GM13976 (cell line): ENCODE measurements around the gene ERN1.

Experiments used
- DNase-seq: peaks from one replicate; pipeline ENCODE4 v3.0.0; 2012; ENCODE audit warnings: low spot score
- in situ Hi-C: fragments of 300-500 bp; cut with MboI; formaldehyde crosslinking; loops from one replicate; pipeline ENCODE4 v1.12.0; 2022; ENCODE audit warnings: low sequenced_read_pairs, mixed read lengths, inconsistent platforms; ENCODE audit not compliant: unreplicated experiment
- TF ChIP-seq, protein P1 (sequence below): IDR thresholded peaks from 2 replicates; pipeline ENCODE4 v1.5.1; 2012; ENCODE audit warnings: borderline replicate concordance, mild to moderate bottlenecking; ENCODE audit not compliant: insufficient read depth; ENCODE audit errors: extremely low read depth, missing control alignments, control extremely low read depth

The ERN1 gene

DNA sequence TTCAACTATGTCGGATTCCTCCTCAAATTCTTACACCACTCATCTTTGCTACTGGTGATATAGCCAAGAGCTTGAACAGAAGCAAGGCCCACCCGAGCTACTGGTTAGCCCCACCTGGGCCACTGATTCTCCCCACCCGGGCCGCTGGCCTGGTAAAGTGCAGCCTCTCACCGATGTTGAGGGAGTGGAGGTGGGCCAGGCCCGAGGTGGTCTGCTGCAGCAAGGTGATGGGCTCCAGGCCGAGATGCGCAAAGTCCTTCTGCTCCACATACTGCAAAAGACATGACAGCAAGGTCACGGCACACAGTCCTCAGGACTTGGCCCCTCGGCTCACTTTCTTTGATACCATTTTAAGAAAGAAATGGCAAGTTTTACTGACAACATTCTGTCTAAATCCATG, 76.8 kb downstream of the ERN1 start:
- no peak for DNase-seq
- in situ Hi-C loops, result no loop called here
- TF ChIP-seq, protein P1, sequence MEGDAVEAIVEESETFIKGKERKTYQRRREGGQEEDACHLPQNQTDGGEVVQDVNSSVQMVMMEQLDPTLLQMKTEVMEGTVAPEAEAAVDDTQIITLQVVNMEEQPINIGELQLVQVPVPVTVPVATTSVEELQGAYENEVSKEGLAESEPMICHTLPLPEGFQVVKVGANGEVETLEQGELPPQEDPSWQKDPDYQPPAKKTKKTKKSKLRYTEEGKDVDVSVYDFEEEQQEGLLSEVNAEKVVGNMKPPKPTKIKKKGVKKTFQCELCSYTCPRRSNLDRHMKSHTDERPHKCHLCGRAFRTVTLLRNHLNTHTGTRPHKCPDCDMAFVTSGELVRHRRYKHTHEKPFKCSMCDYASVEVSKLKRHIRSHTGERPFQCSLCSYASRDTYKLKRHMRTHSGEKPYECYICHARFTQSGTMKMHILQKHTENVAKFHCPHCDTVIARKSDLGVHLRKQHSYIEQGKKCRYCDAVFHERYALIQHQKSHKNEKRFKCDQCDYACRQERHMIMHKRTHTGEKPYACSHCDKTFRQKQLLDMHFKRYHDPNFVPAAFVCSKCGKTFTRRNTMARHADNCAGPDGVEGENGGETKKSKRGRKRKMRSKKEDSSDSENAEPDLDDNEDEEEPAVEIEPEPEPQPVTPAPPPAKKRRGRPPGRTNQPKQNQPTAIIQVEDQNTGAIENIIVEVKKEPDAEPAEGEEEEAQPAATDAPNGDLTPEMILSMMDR, result no peak

DNA sequence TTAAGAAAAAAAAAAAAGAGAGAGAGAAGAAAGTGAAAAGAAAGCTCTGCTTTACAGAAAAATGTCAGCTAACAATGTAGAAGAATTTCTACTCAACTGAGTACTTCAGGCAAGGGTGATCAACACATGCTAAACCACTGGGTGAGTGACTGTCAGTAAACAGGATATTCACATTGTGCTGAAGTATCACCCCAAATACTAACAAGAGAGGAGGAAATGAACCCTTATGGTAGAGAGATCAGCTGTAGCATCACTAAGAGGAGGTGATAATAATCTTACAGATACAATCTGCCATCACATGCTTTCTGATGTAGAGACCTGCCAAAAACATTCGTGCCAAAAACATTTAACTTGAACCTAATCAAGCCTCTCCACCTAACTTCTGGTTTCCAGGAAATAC, 78.8 kb downstream of the ERN1 start:
- in situ Hi-C loops, result no loop called here
- no peak for DNase-seq
- TF ChIP-seq, protein P1, result no peak

DNA sequence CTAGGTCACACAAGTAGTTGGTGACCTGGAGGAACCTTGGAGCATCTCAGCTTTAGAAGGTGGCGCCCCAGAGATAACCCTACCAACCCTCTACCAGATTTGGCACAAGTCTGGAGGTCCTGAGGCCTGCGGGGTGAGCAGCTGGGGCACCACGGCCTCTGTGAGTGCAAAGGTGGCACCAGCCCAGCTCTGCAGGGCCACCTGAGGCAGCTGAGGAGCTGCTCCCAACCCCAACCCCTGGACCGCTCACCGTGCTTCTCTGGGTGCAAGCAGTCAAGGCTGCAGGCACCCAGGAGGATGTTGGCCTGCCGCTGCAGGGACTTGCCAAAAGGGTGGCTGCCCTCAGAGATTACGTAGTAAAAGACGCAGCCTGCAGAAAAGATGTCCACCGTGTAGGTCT, 81.1 kb downstream of the ERN1 start:
- no peak for DNase-seq
- in situ Hi-C loops, result no loop called here
- TF ChIP-seq, protein P1, result no peak

DNA sequence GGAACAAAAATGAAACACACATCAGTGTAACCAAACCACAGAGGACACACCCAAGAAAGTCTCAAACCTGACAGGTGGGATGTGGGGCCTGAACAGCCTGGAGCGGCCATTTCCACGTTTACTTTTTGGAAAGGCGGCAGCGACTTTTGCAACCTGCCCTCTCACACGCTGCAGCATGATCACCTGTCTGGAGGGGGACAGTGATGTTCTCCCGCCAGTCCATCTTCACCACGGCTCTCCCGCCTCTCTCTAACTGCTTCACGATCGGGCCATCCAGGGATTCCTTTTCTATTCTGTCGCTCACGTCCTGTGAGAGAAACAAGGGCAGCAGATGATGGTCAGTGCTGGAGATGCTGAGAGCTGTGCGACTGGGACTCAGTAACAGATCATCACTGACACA, 84.8 kb downstream of the ERN1 start:
- in situ Hi-C loops, result no loop called here
- no peak for DNase-seq
- TF ChIP-seq, protein P1, result no peak

DNA sequence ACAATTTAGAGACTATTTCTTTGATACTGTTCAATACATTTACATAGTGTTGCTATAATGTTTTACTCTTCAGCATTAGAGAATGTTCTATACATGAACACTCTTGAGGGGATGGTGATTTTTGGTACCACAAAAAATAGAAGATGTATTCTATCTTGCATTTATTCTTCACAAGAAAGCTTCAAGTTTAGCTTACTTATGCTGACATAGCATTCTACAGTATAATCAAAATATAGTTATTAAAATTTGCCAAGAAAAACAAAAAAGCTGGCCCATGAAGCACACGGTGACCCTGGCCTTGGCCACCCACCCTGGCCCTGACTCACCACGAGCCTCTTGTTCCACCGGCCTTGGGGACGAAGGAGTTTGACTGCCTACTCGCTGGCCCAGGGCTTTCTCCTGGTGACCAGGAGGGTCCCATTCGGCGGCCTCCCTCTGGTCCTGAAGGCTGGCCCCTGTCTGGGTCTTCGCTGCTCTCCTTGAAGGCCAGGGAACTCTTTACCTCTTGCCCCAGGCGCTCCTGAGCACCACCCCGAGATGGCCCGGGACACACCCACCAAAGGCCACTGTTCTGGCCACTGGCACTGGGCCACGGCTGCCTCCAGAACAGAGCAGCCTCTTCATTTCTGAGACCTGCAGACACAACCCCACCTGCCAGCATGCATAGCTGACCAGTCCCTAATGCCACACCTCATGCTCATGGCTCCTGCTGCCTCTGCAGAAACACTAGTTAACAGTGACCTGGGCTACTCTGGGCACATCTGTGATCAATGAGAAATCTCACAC, 87.1 kb downstream of the ERN1 start:
- in situ Hi-C loops, result no loop called here
- no peak for DNase-seq
- TF ChIP-seq, protein P1, result no peak

DNA sequence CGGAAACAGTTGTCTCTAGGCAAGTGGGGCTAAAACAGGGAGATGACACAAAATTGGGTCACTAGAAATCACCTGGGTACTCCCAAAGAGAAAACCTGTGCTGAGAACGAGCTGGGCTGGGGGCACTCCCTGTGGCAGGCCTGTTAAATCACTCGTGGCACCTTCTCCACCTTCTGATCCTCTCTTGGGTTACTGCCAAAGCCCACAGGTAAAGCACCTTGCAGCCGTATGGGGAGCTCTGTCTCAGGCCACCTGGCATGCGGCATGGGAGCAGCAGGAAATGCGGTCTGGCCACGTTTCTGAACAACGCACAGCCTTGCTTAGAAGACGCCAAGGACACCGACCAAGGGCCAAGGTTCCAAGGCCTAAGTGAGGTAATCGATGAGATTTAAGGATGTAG, 88.0 kb downstream of the ERN1 start:
- in situ Hi-C loops, result no loop called here
- TF ChIP-seq, protein P1, result no peak
- no peak for DNase-seq
